Gastrocnemius medialis (tissue), 4 donors: ENCODE measurements around the gene TRAF2.

Experiments
- CTCF ChIP-seq, 5 experiments: fragments of 450-650 bp in 3 of 5; fragments of 200-600 bp in 2 of 5; sonication (generic) in 2 of 5; IDR thresholded peaks in 4 of 5; conservative IDR thresholded peaks in 1 of 5; 1 replicate in 4 of 5; 2 replicates in 1 of 5; pipeline ENCODE4 v1.5.1; 2016 to 2019; ENCODE audit warnings: antibody characterized with exemption in 5 of 5, mild to moderate bottlenecking in 3 of 5, moderate library complexity in 3 of 5
- POLR2A ChIP-seq, 2 donors: fragments of 450-650 bp; IDR thresholded peaks; one replicate each; pipeline ENCODE4 v1.6.1; 2017; ENCODE audit warnings: antibody characterized with exemption in 2 of 2, mild to moderate bottlenecking in 2 of 2, moderate library complexity in 2 of 2

GRCh38 chr9:136949817-136950655 lies 63.7 kb downstream of the TRAF2 start:
- peak; percentile 84 to 85 for TF ChIP-seq POLR2A (IDR thresholded peaks at IDR 0.05)
- TF ChIP-seq CTCF (IDR thresholded peaks at IDR 0.05 in 4 of 5, conservative IDR thresholded peaks at IDR 0.05 in 1 of 5): peak in 3 of 5 experiments; percentile 37 to 51 (median 37)
